CD4-positive, CD25-positive, alpha-beta regulatory T cell (primary cell): ENCODE data around the gene NDUFC2. TPM values are rescaled to one million over a fixed set of nuclear protein-coding genes. Genes with fewer than 3 reads are reported as not detected.
"Not testable (repeated sequence)": the region's sequence is repeated elsewhere in the genome, so short reads cannot be mapped to it uniquely, and the experiment has no call there.

ENCODE experiments used
- ATAC-seq, 2 donors: fragments of 150-1000 bp; cut with Tn5 transposase; one replicate each; pipeline ENCODE4 v1.10.0; 2021; ENCODE audit warnings: low read depth in 2 of 2, moderate number of reproducible peaks in 2 of 2, moderate library complexity in 1 of 2
- DNase-seq, 3 donors: peaks; one replicate each; pipeline versions ENCODE4 v3.0.0 to v3.0.0-alpha.2; 2012 to 2022; ENCODE audit warnings: mixed read lengths in 1 of 3
- H3K27ac ChIP-seq: one replicate; pipeline ENCODE4 v1.7.0; 2013; ENCODE audit warnings: mild to moderate bottlenecking, low read length; ENCODE audit not compliant: insufficient read depth, poor library complexity, severe bottlenecking
- H3K27me3 ChIP-seq: one replicate; pipeline ENCODE4 v1.7.0; 2013; ENCODE audit warnings: low read length; ENCODE audit not compliant: control insufficient read depth, insufficient read depth
- H3K36me3 ChIP-seq: one replicate; pipeline ENCODE4 v1.7.0; 2013; ENCODE audit warnings: mild to moderate bottlenecking, low read length, moderate library complexity; ENCODE audit not compliant: control insufficient read depth, insufficient read depth
- H3K4me1 ChIP-seq: 2 replicates; pipeline ENCODE4 v1.7.0; 2013; ENCODE audit warnings: mild to moderate bottlenecking, low read length; ENCODE audit not compliant: insufficient read depth, control insufficient read depth, poor library complexity, severe bottlenecking
- H3K4me3 ChIP-seq: one replicate; pipeline ENCODE4 v1.7.0; 2013; ENCODE audit warnings: low read depth, mild to moderate bottlenecking, low read length, moderate library complexity
- H3K9me3 ChIP-seq, 2 experiments: 1 replicate in 1 of 2; 2 replicates in 1 of 2; pipeline ENCODE4 v1.7.0; 2013; ENCODE audit warnings: low read length in 2 of 2, mild to moderate bottlenecking in 1 of 2, moderate library complexity in 1 of 2; ENCODE audit not compliant: control insufficient read depth in 2 of 2
- H3K27ac Mint-ChIP-seq, 3 donors: one replicate each; pipeline ENCODE4 v1.8.0; 2020 to 2022; ENCODE audit warnings: mild to moderate bottlenecking in 3 of 3, mixed read lengths in 3 of 3, moderate library complexity in 2 of 3
- H3K27me3 Mint-ChIP-seq: one replicate; pipeline ENCODE4 v1.8.0; 2022; ENCODE audit warnings: mild to moderate bottlenecking, mixed read lengths
- H3K36me3 Mint-ChIP-seq: one replicate; pipeline ENCODE4 v1.8.0; 2020; ENCODE audit warnings: mixed read lengths
- H3K4me1 Mint-ChIP-seq, 4 donors: one replicate each; pipeline ENCODE4 v1.8.0; 2020 to 2022; ENCODE audit warnings: mixed read lengths in 4 of 4, mild to moderate bottlenecking in 1 of 4
- H3K4me3 Mint-ChIP-seq, 4 donors: one replicate each; pipeline ENCODE4 v1.8.0; 2020 to 2022; ENCODE audit warnings: mild to moderate bottlenecking in 4 of 4, mixed read lengths in 4 of 4, moderate library complexity in 3 of 4
- H3K9me3 Mint-ChIP-seq, 7 donors: one replicate each; pipeline ENCODE4 v1.8.0; 2020 to 2022; ENCODE audit warnings: mixed read lengths in 7 of 7, mild to moderate bottlenecking in 3 of 7, moderate library complexity in 2 of 7
- polyA plus RNA-seq, 4 donors: library from polyadenylated mRNA; unstranded; fragments of 300-500 nt; fragmentation: Illumina TruSeq; gene quantifications; one replicate each; pipeline ENCODE4 v1.2.3, GENCODE V29; 2021
- total RNA-seq: library from RNA; stranded (reverse); gene quantifications from one replicate; pipeline ENCODE4 v1.2.3, GENCODE V29; 2022

The NDUFC2 gene
- total and polyA plus RNA-seq, 5 donors from 2014 or later, result 43.2 to 222 (median 177) TPM

- Histone ChIP-seq H3K27me3 (no peaks in the 10 kb centered on the region), H3K4me1 (peaks cover 6% of the 10 kb centered on the region), H3K4me3 (no peak overlapping the region), H3K36me3 (no peaks in the 10 kb centered on the region), H3K9me3 (no peaks in the 10 kb centered on the region), H3K27ac (no peak overlapping the region)
- peak overlapping the region in 1 of 3 donors; percentile 83 for H3K27ac Mint-ChIP-seq
- H3K4me1 Mint-ChIP-seq, result peaks cover 0 to 12% (median 2%) of the 10 kb centered on the region in 4 donors
- no peak overlapping the region for H3K4me3 Mint-ChIP-seq
- no peak for DNase-seq
- peaks cover 0 to 2% (median 0%) of the 10 kb centered on the region in 7 donors for H3K9me3 Mint-ChIP-seq
- H3K27me3 Mint-ChIP-seq, result no peaks in the 10 kb centered on the region
- no peaks in the 10 kb centered on the region for H3K36me3 Mint-ChIP-seq
- no peak for ATAC-seq
Observed at GRCh38 chr11:78046486-78046854, 33.2 kb downstream of the NDUFC2 start.

- ATAC-seq, result peak; percentile 87 to 88
- Mint-ChIP-seq H3K9me3 (peaks cover 0 to 3% (median 0%) of the 10 kb centered on the region in 7 donors), H3K27ac (peak overlapping the region in 1 of 3 donors; percentile 83), H3K36me3 (no peaks in the 10 kb centered on the region), H3K4me1 (peaks cover 0 to 12% (median 3%) of the 10 kb centered on the region in 4 donors), H3K27me3 (no peaks in the 10 kb centered on the region), H3K4me3 (peak overlapping the region in 3 of 4 donors; percentile 29 to 78 (median 66))
- Histone ChIP-seq H3K4me3 (peak overlapping the region; percentile 49), H3K9me3 (no peaks in the 10 kb centered on the region), H3K27me3 (no peaks in the 10 kb centered on the region), H3K27ac (no peak overlapping the region), H3K36me3 (no peaks in the 10 kb centered on the region), H3K4me1 (peaks cover 6% of the 10 kb centered on the region)
- DNase-seq, result peak; percentile 59 to 77 (median 60)
Observed at GRCh38 chr11:78045851-78046485, 33.7 kb downstream of the NDUFC2 start.

GRCh38 chr11:78044706-78045105 lies 35.0 kb downstream of the NDUFC2 start:
- Histone ChIP-seq H3K27me3 (no peaks in the 10 kb centered on the region), H3K36me3 (no peaks in the 10 kb centered on the region), H3K4me1 (peaks cover 13% of the 10 kb centered on the region), H3K27ac (no peak overlapping the region), H3K4me3 (no peak overlapping the region), H3K9me3 (no peaks in the 10 kb centered on the region)
- H3K4me3 Mint-ChIP-seq, result no peak overlapping the region
- no peaks in the 10 kb centered on the region for H3K36me3 Mint-ChIP-seq
- H3K27ac Mint-ChIP-seq, result no peak overlapping the region
- no peak for ATAC-seq
- no peaks in the 10 kb centered on the region for H3K27me3 Mint-ChIP-seq
- no peak for DNase-seq
- peaks cover 0 to 19% (median 11%) of the 10 kb centered on the region in 4 donors for H3K4me1 Mint-ChIP-seq
- H3K9me3 Mint-ChIP-seq, result peaks cover 0 to 3% (median 0%) of the 10 kb centered on the region in 7 donors

GRCh38 chr11:78041843-78042440 lies 37.7 kb downstream of the NDUFC2 start:
- peaks cover 13% of the 10 kb centered on the region for H3K4me1 ChIP-seq
- H3K27ac Mint-ChIP-seq, result no peak overlapping the region
- peaks cover 0 to 23% (median 13%) of the 10 kb centered on the region in 4 donors for H3K4me1 Mint-ChIP-seq
- no peaks in the 10 kb centered on the region for H3K27me3 ChIP-seq
- no peaks in the 10 kb centered on the region for H3K27me3 Mint-ChIP-seq
- no peaks in the 10 kb centered on the region for H3K36me3 Mint-ChIP-seq
- no peak overlapping the region for H3K27ac ChIP-seq
- no peak for ATAC-seq
- H3K4me3 ChIP-seq, result no peak overlapping the region
- DNase-seq, result no peak
- H3K9me3 ChIP-seq, result no peaks in the 10 kb centered on the region
- H3K36me3 ChIP-seq, result no peaks in the 10 kb centered on the region
- H3K4me3 Mint-ChIP-seq, result no peak overlapping the region
- peaks cover 0 to 3% (median 0%) of the 10 kb centered on the region in 7 donors for H3K9me3 Mint-ChIP-seq

- H3K4me1 ChIP-seq, result peaks cover 13% of the 10 kb centered on the region
- H3K27ac ChIP-seq, H3K36me3 Mint-ChIP-seq, H3K4me3 ChIP-seq, ATAC-seq, H3K9me3 ChIP-seq, H3K27ac Mint-ChIP-seq, H3K36me3 ChIP-seq, DNase-seq, H3K27me3 ChIP-seq, H3K27me3 Mint-ChIP-seq, H3K9me3 Mint-ChIP-seq, H3K4me3 Mint-ChIP-seq: not testable (repeated sequence)
- H3K4me1 Mint-ChIP-seq, result peaks cover 0 to 20% (median 13%) of the 10 kb centered on the region in 4 donors
Observed at GRCh38 chr11:78041380-78041719, 38.3 kb downstream of the NDUFC2 start.

GRCh38 chr11:78040691-78041379 lies 38.8 kb downstream of the NDUFC2 start:
- Histone ChIP-seq H3K4me1 (peaks cover 9% of the 10 kb centered on the region), H3K27ac (no peak overlapping the region), H3K36me3 (no peaks in the 10 kb centered on the region), H3K27me3 (no peaks in the 10 kb centered on the region), H3K4me3 (no peak overlapping the region), H3K9me3 (no peaks in the 10 kb centered on the region)
- H3K36me3 Mint-ChIP-seq, result no peaks in the 10 kb centered on the region
- peak overlapping the region in 1 of 4 donors; percentile 38 for H3K4me3 Mint-ChIP-seq
- peak in 1 of 3 donors; percentile 17 for DNase-seq
- peak overlapping the region in 1 of 3 donors; percentile 85 for H3K27ac Mint-ChIP-seq
- peaks cover 0 to 3% (median 0%) of the 10 kb centered on the region in 7 donors for H3K9me3 Mint-ChIP-seq
- peaks cover 0 to 19% (median 11%) of the 10 kb centered on the region in 4 donors for H3K4me1 Mint-ChIP-seq
- peak in 1 of 2 donors; percentile 20 for ATAC-seq
- H3K27me3 Mint-ChIP-seq, result no peaks in the 10 kb centered on the region

- Histone ChIP-seq H3K9me3 (no peaks in the 10 kb centered on the region), H3K4me3 (no peak overlapping the region), H3K36me3 (no peaks in the 10 kb centered on the region), H3K27ac (no peak overlapping the region), H3K4me1 (peaks cover 7% of the 10 kb centered on the region), H3K27me3 (no peaks in the 10 kb centered on the region)
- H3K36me3 Mint-ChIP-seq, result no peaks in the 10 kb centered on the region
- ATAC-seq, result peak in 1 of 2 donors; percentile 47
- H3K27ac Mint-ChIP-seq, result peak overlapping the region in 2 of 3 donors; percentile 23 to 85
- no peaks in the 10 kb centered on the region for H3K27me3 Mint-ChIP-seq
- DNase-seq, result peak in 1 of 3 donors; percentile 31
- peaks cover 0 to 19% (median 9%) of the 10 kb centered on the region in 4 donors for H3K4me1 Mint-ChIP-seq
- peaks cover 0 to 3% (median 0%) of the 10 kb centered on the region in 7 donors for H3K9me3 Mint-ChIP-seq
- H3K4me3 Mint-ChIP-seq, result peak overlapping the region in 2 of 4 donors; percentile 49 to 57
Observed at GRCh38 chr11:78039919-78040671, 39.6 kb downstream of the NDUFC2 start.
